Measurements from ENCODE around the gene SAYSD1. TPM values are rescaled to one million over a fixed set of nuclear protein-coding genes. Genes with fewer than 3 reads are reported as not detected.
"Not testable (repeated sequence)": the region's sequence is repeated elsewhere in the genome, so short reads cannot be mapped to it uniquely, and the experiment has no call there.

SAYSD1 gene
- total and polyA plus RNA-seq, 4 donors = 7.8 to 16.6 (median 10.1) TPM

GRCh38 chr6:39143238-39143930 lies 28.4 kb upstream of the SAYSD1 start:
- Histone ChIP-seq H3K4me1 (ENCODE audit: control insufficient read depth in 1 of 2, insufficient read depth in 2 of 2, low read length in 2 of 2) (no peaks in the 10 kb centered on the region), H3K9me3 (ENCODE audit: control insufficient read depth, low read length) (peaks cover 2% of the 10 kb centered on the region), H3K4me3 (ENCODE audit: low read length in 2 of 2) (no peak overlapping the region), H3K27me3 (ENCODE audit: control insufficient read depth in 1 of 2, insufficient read depth in 2 of 2, low read length in 1 of 2) (peaks cover 0 to 5% of the 10 kb centered on the region in 2 donors), H3K27ac (ENCODE audit: low read depth in 1 of 2, low read length in 2 of 2) (no peak overlapping the region), H3K36me3 (ENCODE audit: control insufficient read depth in 1 of 2, insufficient read depth in 2 of 2, low read length in 1 of 2) (no peaks in the 10 kb centered on the region)
- ATAC-seq (ENCODE audit: low FRiP score) (no peak), DNase-seq (no peak)
- WGBS, 2 donors = 64 to 68% methylated on average over 13 of the region's 13 CpGs
- intact Hi-C loops (cut with DNase I) = no loop called here

- DNase-seq = no peak
- H3K27me3 ChIP-seq (ENCODE audit: control insufficient read depth in 1 of 2, insufficient read depth in 2 of 2, low read length in 1 of 2) = peaks cover 0 to 8% of the 10 kb centered on the region in 2 donors
- no peak for ATAC-seq (ENCODE audit: low FRiP score)
- no peak overlapping the region for H3K4me3 ChIP-seq (ENCODE audit: low read length in 2 of 2)
- H3K36me3 ChIP-seq (ENCODE audit: control insufficient read depth in 1 of 2, insufficient read depth in 2 of 2, low read length in 1 of 2) = no peaks in the 10 kb centered on the region
- no peaks in the 10 kb centered on the region for H3K4me1 ChIP-seq (ENCODE audit: control insufficient read depth in 1 of 2, insufficient read depth in 2 of 2, low read length in 2 of 2)
- 67 to 70% methylated on average over 7 of the region's 7 CpGs for WGBS, 2 donors
- no peak overlapping the region for H3K27ac ChIP-seq (ENCODE audit: low read depth in 1 of 2, low read length in 2 of 2)
- H3K9me3 ChIP-seq (ENCODE audit: control insufficient read depth, low read length) = peaks cover 2% of the 10 kb centered on the region
- intact Hi-C loops (cut with DNase I) = no loop called here
Observed at GRCh38 chr6:39140556-39141167, 25.7 kb upstream of the SAYSD1 start.

- Histone ChIP-seq H3K4me3 (ENCODE audit: low read length in 2 of 2) (no peak overlapping the region), H3K36me3 (ENCODE audit: control insufficient read depth in 1 of 2, insufficient read depth in 2 of 2, low read length in 1 of 2) (no peaks in the 10 kb centered on the region), H3K4me1 (ENCODE audit: control insufficient read depth in 1 of 2, insufficient read depth in 2 of 2, low read length in 2 of 2) (no peaks in the 10 kb centered on the region), H3K9me3 (ENCODE audit: control insufficient read depth, low read length) (peaks cover 3% of the 10 kb centered on the region), H3K27me3 (ENCODE audit: control insufficient read depth in 1 of 2, insufficient read depth in 2 of 2, low read length in 1 of 2) (peaks cover 0 to 5% of the 10 kb centered on the region in 2 donors), H3K27ac (ENCODE audit: low read depth in 1 of 2, low read length in 2 of 2) (no peak overlapping the region)
- DNase-seq (no peak), ATAC-seq (ENCODE audit: low FRiP score) (no peak)
- intact Hi-C loops (cut with DNase I) = no loop called here
- WGBS, 2 donors = 16 to 28% methylated on average over 2 of the region's 2 CpGs
Observed at GRCh38 chr6:39137245-39137644, 22.3 kb upstream of the SAYSD1 start.

- H3K4me1 ChIP-seq (ENCODE audit: control insufficient read depth in 1 of 2, insufficient read depth in 2 of 2, low read length in 2 of 2); intact Hi-C loops (cut with DNase I); H3K27ac ChIP-seq (ENCODE audit: low read depth in 1 of 2, low read length in 2 of 2); H3K4me3 ChIP-seq (ENCODE audit: low read length in 2 of 2); ATAC-seq (ENCODE audit: low FRiP score); H3K36me3 ChIP-seq (ENCODE audit: control insufficient read depth in 1 of 2, insufficient read depth in 2 of 2, low read length in 1 of 2); H3K27me3 ChIP-seq (ENCODE audit: control insufficient read depth in 1 of 2, insufficient read depth in 2 of 2, low read length in 1 of 2); H3K9me3 ChIP-seq (ENCODE audit: control insufficient read depth, low read length); DNase-seq: not testable (repeated sequence)
- WGBS, 2 donors = 72 to 76% methylated on average over 7 of the region's 7 CpGs
Observed at GRCh38 chr6:39136207-39136606, 21.2 kb upstream of the SAYSD1 start.

- H3K4me1 ChIP-seq (ENCODE audit: control insufficient read depth in 1 of 2, insufficient read depth in 2 of 2, low read length in 2 of 2); H3K36me3 ChIP-seq (ENCODE audit: control insufficient read depth in 1 of 2, insufficient read depth in 2 of 2, low read length in 1 of 2); H3K27ac ChIP-seq (ENCODE audit: low read depth in 1 of 2, low read length in 2 of 2); intact Hi-C loops (cut with DNase I); H3K27me3 ChIP-seq (ENCODE audit: control insufficient read depth in 1 of 2, insufficient read depth in 2 of 2, low read length in 1 of 2); H3K9me3 ChIP-seq (ENCODE audit: control insufficient read depth, low read length); DNase-seq; ATAC-seq (ENCODE audit: low FRiP score); H3K4me3 ChIP-seq (ENCODE audit: low read length in 2 of 2): not testable (repeated sequence)
- 75 to 76% methylated on average over 3 of the region's 3 CpGs for WGBS, 2 donors
Observed at GRCh38 chr6:39134761-39135160, 19.8 kb upstream of the SAYSD1 start.

GRCh38 chr6:39130691-39131090 lies 15.7 kb upstream of the SAYSD1 start:
- DNase-seq (no peak), ATAC-seq (ENCODE audit: low FRiP score) (no peak)
- Histone ChIP-seq H3K36me3 (ENCODE audit: control insufficient read depth in 1 of 2, insufficient read depth in 2 of 2, low read length in 1 of 2) (peaks cover 0 to 2% of the 10 kb centered on the region in 2 donors), H3K27ac (ENCODE audit: low read depth in 1 of 2, low read length in 2 of 2) (no peak overlapping the region), H3K4me3 (ENCODE audit: low read length in 2 of 2) (no peak overlapping the region), H3K27me3 (ENCODE audit: control insufficient read depth in 1 of 2, insufficient read depth in 2 of 2, low read length in 1 of 2) (no peaks in the 10 kb centered on the region), H3K9me3 (ENCODE audit: control insufficient read depth, low read length) (peaks cover 1% of the 10 kb centered on the region), H3K4me1 (ENCODE audit: control insufficient read depth in 1 of 2, insufficient read depth in 2 of 2, low read length in 2 of 2) (no peaks in the 10 kb centered on the region)
- intact Hi-C loops (cut with DNase I) = no loop called here
- 93 to 94% methylated on average over 1 of the region's 1 CpG for WGBS, 2 donors

- intact Hi-C loops (cut with DNase I) = no loop called here
- DNase-seq (no peak), ATAC-seq (ENCODE audit: low FRiP score) (no peak)
- Histone ChIP-seq H3K36me3 (ENCODE audit: control insufficient read depth in 1 of 2, insufficient read depth in 2 of 2, low read length in 1 of 2) (peaks cover 0 to 2% of the 10 kb centered on the region in 2 donors), H3K9me3 (ENCODE audit: control insufficient read depth, low read length) (peaks cover 1% of the 10 kb centered on the region), H3K27ac (ENCODE audit: low read depth in 1 of 2, low read length in 2 of 2) (no peak overlapping the region), H3K27me3 (ENCODE audit: control insufficient read depth in 1 of 2, insufficient read depth in 2 of 2, low read length in 1 of 2) (no peaks in the 10 kb centered on the region), H3K4me1 (ENCODE audit: control insufficient read depth in 1 of 2, insufficient read depth in 2 of 2, low read length in 2 of 2) (no peaks in the 10 kb centered on the region), H3K4me3 (ENCODE audit: low read length in 2 of 2) (no peak overlapping the region)
Observed at GRCh38 chr6:39128832-39129231, 13.8 kb upstream of the SAYSD1 start.

- WGBS, 2 donors = 66 to 75% methylated on average over 3 of the region's 3 CpGs
- H3K4me3 ChIP-seq (ENCODE audit: low read length in 2 of 2) = no peak overlapping the region
- ATAC-seq (ENCODE audit: low FRiP score) = peak; percentile 15
- H3K27ac ChIP-seq (ENCODE audit: low read depth in 1 of 2, low read length in 2 of 2) = no peak overlapping the region
- intact Hi-C loops (cut with DNase I) = no loop called here
- peaks cover 0 to 2% of the 10 kb centered on the region in 2 donors for H3K36me3 ChIP-seq (ENCODE audit: control insufficient read depth in 1 of 2, insufficient read depth in 2 of 2, low read length in 1 of 2)
- no peaks in the 10 kb centered on the region for H3K9me3 ChIP-seq (ENCODE audit: control insufficient read depth, low read length)
- H3K4me1 ChIP-seq (ENCODE audit: control insufficient read depth in 1 of 2, insufficient read depth in 2 of 2, low read length in 2 of 2) = no peaks in the 10 kb centered on the region
- H3K27me3 ChIP-seq (ENCODE audit: control insufficient read depth in 1 of 2, insufficient read depth in 2 of 2, low read length in 1 of 2) = no peaks in the 10 kb centered on the region
- DNase-seq = no peak
Observed at GRCh38 chr6:39128106-39128505, 13.1 kb upstream of the SAYSD1 start.

GRCh38 chr6:39124114-39124513 lies 9.1 kb upstream of the SAYSD1 start:
- no peaks in the 10 kb centered on the region for H3K27me3 ChIP-seq (ENCODE audit: control insufficient read depth in 1 of 2, insufficient read depth in 2 of 2, low read length in 1 of 2)
- intact Hi-C loops (cut with DNase I) = no loop called here
- no peak overlapping the region for H3K27ac ChIP-seq (ENCODE audit: low read depth in 1 of 2, low read length in 2 of 2)
- ATAC-seq (ENCODE audit: low FRiP score) (no peak), DNase-seq (no peak)
- H3K4me3 ChIP-seq (ENCODE audit: low read length in 2 of 2) = no peak overlapping the region
- H3K4me1 ChIP-seq (ENCODE audit: control insufficient read depth in 1 of 2, insufficient read depth in 2 of 2, low read length in 2 of 2) = no peaks in the 10 kb centered on the region
- peaks cover 0 to 2% of the 10 kb centered on the region in 2 donors for H3K36me3 ChIP-seq (ENCODE audit: control insufficient read depth in 1 of 2, insufficient read depth in 2 of 2, low read length in 1 of 2)
- H3K9me3 ChIP-seq (ENCODE audit: control insufficient read depth, low read length) = no peaks in the 10 kb centered on the region

Data from aorta (tissue), 5 donors.